Gastrocnemius medialis (tissue), 4 donors: Measurements from ENCODE around the gene TTLL10.

Source experiments
- POLR2A ChIP-seq, 2 donors: fragments of 450-650 bp; IDR thresholded peaks; one replicate each; pipeline ENCODE4 v1.6.1; 2017; ENCODE audit warnings: antibody characterized with exemption in 2 of 2, mild to moderate bottlenecking in 2 of 2, moderate library complexity in 2 of 2
- TF ChIP-seq, protein P1 (sequence below), 5 experiments: fragments of 450-650 bp in 3 of 5; fragments of 200-600 bp in 2 of 5; sonication (generic) in 2 of 5; IDR thresholded peaks in 4 of 5; conservative IDR thresholded peaks in 1 of 5; 1 replicate in 4 of 5; 2 replicates in 1 of 5; pipeline ENCODE4 v1.5.1; 2016 to 2019; ENCODE audit warnings: antibody characterized with exemption in 5 of 5, mild to moderate bottlenecking in 3 of 5, moderate library complexity in 3 of 5

DNA sequence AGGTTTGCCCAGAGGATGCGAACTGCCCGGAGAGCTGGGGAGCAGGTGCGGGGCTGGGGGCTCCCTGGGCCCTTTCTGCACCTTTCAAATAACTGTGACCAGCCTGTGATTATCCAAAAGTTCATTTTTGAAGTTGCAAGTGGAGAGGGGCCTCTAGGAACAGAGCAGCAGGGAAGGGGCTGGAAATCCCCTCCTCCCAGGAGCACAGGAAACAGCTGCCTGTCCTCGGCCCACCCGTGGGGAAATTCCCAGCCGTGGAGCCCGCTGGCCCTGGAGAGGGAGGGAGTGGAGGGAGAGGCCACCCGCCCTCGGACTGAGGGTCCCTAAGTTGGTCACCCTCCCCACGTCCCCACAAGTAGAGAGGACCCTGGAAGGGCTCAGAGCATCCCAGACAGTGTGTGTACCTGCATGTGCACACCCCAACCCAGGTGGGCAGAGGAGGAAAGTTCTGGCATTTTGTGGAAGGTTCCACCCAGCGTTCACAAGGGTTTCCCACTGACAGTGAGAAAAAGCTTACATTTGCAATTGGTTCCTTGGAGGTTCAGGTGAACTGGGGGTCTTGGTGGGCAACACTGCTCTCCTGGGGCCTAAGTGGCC lies 41.5 kb downstream of the TTLL10 start:
- TF ChIP-seq, protein P1, sequence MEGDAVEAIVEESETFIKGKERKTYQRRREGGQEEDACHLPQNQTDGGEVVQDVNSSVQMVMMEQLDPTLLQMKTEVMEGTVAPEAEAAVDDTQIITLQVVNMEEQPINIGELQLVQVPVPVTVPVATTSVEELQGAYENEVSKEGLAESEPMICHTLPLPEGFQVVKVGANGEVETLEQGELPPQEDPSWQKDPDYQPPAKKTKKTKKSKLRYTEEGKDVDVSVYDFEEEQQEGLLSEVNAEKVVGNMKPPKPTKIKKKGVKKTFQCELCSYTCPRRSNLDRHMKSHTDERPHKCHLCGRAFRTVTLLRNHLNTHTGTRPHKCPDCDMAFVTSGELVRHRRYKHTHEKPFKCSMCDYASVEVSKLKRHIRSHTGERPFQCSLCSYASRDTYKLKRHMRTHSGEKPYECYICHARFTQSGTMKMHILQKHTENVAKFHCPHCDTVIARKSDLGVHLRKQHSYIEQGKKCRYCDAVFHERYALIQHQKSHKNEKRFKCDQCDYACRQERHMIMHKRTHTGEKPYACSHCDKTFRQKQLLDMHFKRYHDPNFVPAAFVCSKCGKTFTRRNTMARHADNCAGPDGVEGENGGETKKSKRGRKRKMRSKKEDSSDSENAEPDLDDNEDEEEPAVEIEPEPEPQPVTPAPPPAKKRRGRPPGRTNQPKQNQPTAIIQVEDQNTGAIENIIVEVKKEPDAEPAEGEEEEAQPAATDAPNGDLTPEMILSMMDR (IDR thresholded peaks at IDR 0.05 in 4 of 5, conservative IDR thresholded peaks at IDR 0.05 in 1 of 5), result no peak
- TF ChIP-seq POLR2A (IDR thresholded peaks at IDR 0.05), result no peak
